Psoas muscle (tissue), 8 donors: Measurements from ENCODE around the gene NEK2. TPM values are rescaled to one million over a fixed set of nuclear protein-coding genes. Genes with fewer than 3 reads are reported as not detected.

Experiments used
- ATAC-seq, 4 donors: fragments of 200-7000 bp; cut with Tn5 transposase; one replicate each; pipeline ENCODE4 v1.9.1; 2020; ENCODE audit warnings: moderate library complexity in 3 of 4, mild to moderate bottlenecking in 2 of 4
- DNase-seq, 2 donors: peaks; one replicate each; pipeline ENCODE4 v3.0.0-alpha.2; 2020
- H3K27ac ChIP-seq: fragments of 200-600 bp; one replicate; pipeline ENCODE4 v1.8.0; 2022
- H3K27me3 ChIP-seq, 3 donors: fragments of 200-600 bp in 1 of 3; one replicate each; pipeline versions ENCODE4 v1.6.1 to v1.8.0; 2013 to 2022; ENCODE audit warnings: low read length in 2 of 3, mild to moderate bottlenecking in 2 of 3, moderate library complexity in 1 of 3; ENCODE audit not compliant: insufficient read depth in 3 of 3
- H3K36me3 ChIP-seq, 2 donors: fragments of 200-600 bp in 1 of 2; one replicate each; pipeline versions ENCODE4 v1.6.1 to v1.8.0; 2013 to 2022; ENCODE audit warnings: low read depth in 1 of 2, mild to moderate bottlenecking in 1 of 2, moderate library complexity in 1 of 2; ENCODE audit not compliant: insufficient read depth in 1 of 2
- H3K4me1 ChIP-seq: fragments of 200-600 bp; one replicate; pipeline ENCODE4 v1.8.0; 2022
- H3K4me3 ChIP-seq: fragments of 200-600 bp; one replicate; pipeline ENCODE4 v1.8.0; 2022; ENCODE audit warnings: mild to moderate bottlenecking
- H3K9me3 ChIP-seq: fragments of 200-600 bp; one replicate; pipeline ENCODE4 v1.8.0; 2022
- CTCF ChIP-seq: fragments of 200-600 bp; IDR thresholded peaks from one replicate; pipeline ENCODE4 v1.8.0; 2022; ENCODE audit warnings: antibody characterized with exemption
- WGBS, 3 donors: extraction: QIAGEN DNeasy Blood & Tissue Kit; methylation state at CpG; one replicate each; pipeline versions ENCODE4 v1.1.6 to v1.1.7; 2013; 5-methylcytosine and 5-hydroxymethylcytosine counted together
- intact Hi-C, 2 donors: fragments of 100-400 bp; cut with DNase I; formaldehyde crosslinking; loops; one replicate each; pipeline versions ENCODE4 v1.11.0 to v1.14.2; 2022
- polyA plus RNA-seq, 3 donors: library from polyadenylated mRNA; stranded (reverse); fragments of 200-250 nt; gene quantifications; one replicate each; pipeline ENCODE4 v1.2.3, GENCODE V29; 2013
- total RNA-seq, 4 donors: library from RNA; stranded (reverse); fragmentation: NEBNext Ultra II Directional in 2 of 4; extraction: Animal tissue kit (Norgen Biotek cat#: 25700) in 2 of 4; gene quantifications; one replicate each; pipeline versions ENCODE4 v1.2.1 to v1.2.4, GENCODE V29; 2021 to 2023
- donor health status: healthy with polysubstance abuse.
- donor health status: DM: no; HTN: no; CAD: no; lungs with moderate emphysema.
- donor health status: Bipolar disorder and iron deficiency.
- donor health status: healthy.
- donor health status: DM: yes; HTN: yes; CAD: no.
- donor health status: DM: no; HTN: no; CAD: no.
- donor health status: DM: no; HTN: no; CAD: no.
- donor health status: DM: yes; HTN: yes; CAD: no.

The NEK2 gene
- total and polyA plus RNA-seq, 7 donors: 0.03 to 0.04 TPM; not detected in 5

DNA sequence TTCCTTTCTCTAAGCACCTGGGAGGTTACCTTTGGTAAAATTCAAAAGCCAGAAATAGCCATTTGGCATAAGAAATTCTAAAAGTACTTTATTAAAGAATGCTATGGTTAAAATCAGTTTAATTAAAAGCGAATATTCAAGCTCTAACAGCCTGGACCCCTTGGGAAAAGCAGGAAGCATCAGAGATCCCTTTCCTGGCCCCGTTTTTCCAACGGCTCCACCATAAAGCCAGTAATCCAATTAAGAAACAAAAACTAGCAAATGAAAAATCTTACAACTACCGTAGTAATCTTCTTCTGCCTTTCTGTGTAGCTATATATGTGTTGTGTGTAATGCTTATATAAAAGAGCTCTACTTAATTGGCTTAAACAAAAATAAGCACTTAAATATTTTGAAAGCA is 33.5 kb upstream of the NEK2 start:
- H3K4me3 ChIP-seq: no peak overlapping the region
- H3K4me1 ChIP-seq: no peaks in the 10 kb centered on the region
- WGBS, 3 donors: 64 to 72% (median 66%) methylated on average over 4 of the region's 4 CpGs
- intact Hi-C loops: no loop called here
- H3K36me3 ChIP-seq: no peaks in the 10 kb centered on the region
- TF ChIP-seq CTCF: no peak
- no peak for ATAC-seq
- DNase-seq: no peak
- H3K27ac ChIP-seq: no peak overlapping the region
- no peaks in the 10 kb centered on the region for H3K27me3 ChIP-seq
- no peaks in the 10 kb centered on the region for H3K9me3 ChIP-seq

- WGBS, 3 donors: 94 to 96% (median 96%) methylated on average over 6 of the region's 6 CpGs
- H3K4me1 ChIP-seq: no peaks in the 10 kb centered on the region
- H3K4me3 ChIP-seq: no peak overlapping the region
- no peaks in the 10 kb centered on the region for H3K9me3 ChIP-seq
- ATAC-seq: no peak
- H3K36me3 ChIP-seq: no peaks in the 10 kb centered on the region
- no peak for DNase-seq
- no peak overlapping the region for H3K27ac ChIP-seq
- no peaks in the 10 kb centered on the region for H3K27me3 ChIP-seq
- intact Hi-C loops: no loop called here
- no peak for TF ChIP-seq CTCF
Measured at GRCh38 chr1:211708006-211708405, 32.6 kb upstream of the NEK2 start.

- Histone ChIP-seq H3K27ac (no peak overlapping the region), H3K9me3 (no peaks in the 10 kb centered on the region), H3K36me3 (no peaks in the 10 kb centered on the region), H3K4me1 (no peaks in the 10 kb centered on the region), H3K27me3 (no peaks in the 10 kb centered on the region), H3K4me3 (no peak overlapping the region)
- TF ChIP-seq CTCF: no peak
- ATAC-seq (no peak), DNase-seq (no peak)
- intact Hi-C loops: no loop called here
- WGBS, 3 donors: 37 to 50% (median 40%) methylated on average over 6 of the region's 6 CpGs
Measured at GRCh38 chr1:211705467-211706091, 30.2 kb upstream of the NEK2 start.

DNA sequence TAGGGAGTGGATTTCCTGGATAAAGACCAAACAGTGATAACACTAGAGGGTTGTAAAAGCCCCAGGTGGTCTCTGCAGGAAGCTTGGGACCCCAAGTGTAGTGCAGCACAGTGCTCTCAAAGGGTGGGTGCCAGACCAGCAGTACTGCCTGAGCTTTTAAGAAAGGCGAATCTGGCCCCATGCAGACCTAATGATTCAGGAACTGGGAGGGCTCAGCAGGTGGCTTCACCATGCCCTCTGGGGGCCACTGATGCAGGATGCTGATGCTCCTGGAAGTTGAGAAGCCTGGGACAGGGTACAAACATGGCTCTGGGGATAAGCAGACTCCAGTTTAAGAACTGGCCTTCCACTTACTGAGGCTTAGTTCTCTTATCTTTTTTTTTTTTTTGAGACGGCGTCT is 29.1 kb upstream of the NEK2 start:
- 92 to 100% (median 96%) methylated on average over 3 of the region's 3 CpGs for WGBS, 3 donors
- no peak for TF ChIP-seq CTCF
- H3K36me3 ChIP-seq: no peaks in the 10 kb centered on the region
- H3K27ac ChIP-seq: no peak overlapping the region
- H3K4me3 ChIP-seq: no peak overlapping the region
- intact Hi-C loops: no loop called here
- no peak for ATAC-seq
- H3K27me3 ChIP-seq: no peaks in the 10 kb centered on the region
- H3K4me1 ChIP-seq: no peaks in the 10 kb centered on the region
- H3K9me3 ChIP-seq: no peaks in the 10 kb centered on the region
- DNase-seq: no peak
